PC-3 (cell line): ENCODE data around the gene HMCN2.

Experiments
- EZH2 ChIP-seq: fragments of 300-600 bp; sonication (generic); IDR thresholded peaks from one replicate; pipeline ENCODE4 v1.6.1; 2017; ENCODE audit warnings: antibody characterized with exemption, mild to moderate bottlenecking, low read length; ENCODE audit not compliant: unreplicated experiment
- TF ChIP-seq, protein P1 (sequence below): fragments of 300-600 bp; sonication (generic); conservative IDR thresholded peaks from 2 replicates; pipeline ENCODE4 v1.5.1; 2017; ENCODE audit warnings: antibody characterized with exemption, low read depth, mild to moderate bottlenecking, low read length

- TF ChIP-seq, protein P1, sequence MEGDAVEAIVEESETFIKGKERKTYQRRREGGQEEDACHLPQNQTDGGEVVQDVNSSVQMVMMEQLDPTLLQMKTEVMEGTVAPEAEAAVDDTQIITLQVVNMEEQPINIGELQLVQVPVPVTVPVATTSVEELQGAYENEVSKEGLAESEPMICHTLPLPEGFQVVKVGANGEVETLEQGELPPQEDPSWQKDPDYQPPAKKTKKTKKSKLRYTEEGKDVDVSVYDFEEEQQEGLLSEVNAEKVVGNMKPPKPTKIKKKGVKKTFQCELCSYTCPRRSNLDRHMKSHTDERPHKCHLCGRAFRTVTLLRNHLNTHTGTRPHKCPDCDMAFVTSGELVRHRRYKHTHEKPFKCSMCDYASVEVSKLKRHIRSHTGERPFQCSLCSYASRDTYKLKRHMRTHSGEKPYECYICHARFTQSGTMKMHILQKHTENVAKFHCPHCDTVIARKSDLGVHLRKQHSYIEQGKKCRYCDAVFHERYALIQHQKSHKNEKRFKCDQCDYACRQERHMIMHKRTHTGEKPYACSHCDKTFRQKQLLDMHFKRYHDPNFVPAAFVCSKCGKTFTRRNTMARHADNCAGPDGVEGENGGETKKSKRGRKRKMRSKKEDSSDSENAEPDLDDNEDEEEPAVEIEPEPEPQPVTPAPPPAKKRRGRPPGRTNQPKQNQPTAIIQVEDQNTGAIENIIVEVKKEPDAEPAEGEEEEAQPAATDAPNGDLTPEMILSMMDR, result no peak
- no peak for TF ChIP-seq EZH2
Observed at GRCh38 chr9:130366888-130367550, 101.5 kb downstream of the HMCN2 start.
